GM12878 (cell line): ENCODE data around the gene EXOSC6. TPM values are rescaled to one million over a fixed set of nuclear protein-coding genes. Genes with fewer than 3 reads are reported as not detected.

Source experiments
- ATAC-seq: fragments of 200-7000 bp; cut with Tn5 transposase; 3 replicates; pipeline ENCODE4 v1.9.1; 2020; ENCODE audit warnings: mild to moderate bottlenecking, moderate library complexity
- BruUV-seq: library from RNA; stranded (reverse); fragments of 400-500 nt; replicated peaks from 2 replicates; lab custom pipeline; 2021; lab: Mats Ljungman, UMichigan
- CTCF ChIA-PET: fragments of 300-600 bp; sonication (Branson Sonifier 250); formaldehyde crosslinking; extraction: SDS; loops from one replicate; lab custom pipeline; 2021; ENCODE audit warnings: inconsistent platforms; lab: Yijun Ruan, JAX
- POLR2A ChIA-PET: fragments of 350-600 bp; formaldehyde crosslinking; extraction: SDS; loops from one replicate; lab custom pipeline; 2021; ENCODE audit warnings: inconsistent platforms; lab: Charles Lee
- RAD21 ChIA-PET: fragments of 300-600 bp; sonication (Branson Sonifier 250); formaldehyde crosslinking; loops from one replicate; lab custom pipeline; 2023; ENCODE audit warnings: antibody characterized with exemption; ENCODE audit not compliant: unreplicated experiment; lab: Charles Lee
- SMC1A ChIA-PET: fragments of 300-600 bp; sonication (Branson Sonifier 250); formaldehyde crosslinking; loops from one replicate; lab custom pipeline; 2023; ENCODE audit not compliant: unreplicated experiment, uncharacterized antibody; lab: Charles Lee
- DNase-seq: peaks from one replicate; pipeline ENCODE4 v3.0.0-alpha.2; 2011; ENCODE audit warnings: low read depth, low spot score
- FAIRE-seq: peaks from 3 replicates; lab custom pipeline; 2011; peaks lifted over from hg19 to GRCh38; lab: Jason Lieb, UNC
- H2AFZ ChIP-seq: 2 replicates; pipeline ENCODE4 v1.6.0; 2011; ENCODE audit warnings: low read depth, low read length, control low read depth; ENCODE audit not compliant: control insufficient read depth
- H3K27ac ChIP-seq: 2 replicates; pipeline ENCODE4 v1.5.1; 2011; ENCODE audit warnings: control low read depth; ENCODE audit not compliant: control insufficient read depth, insufficient read depth
- H3K27me3 ChIP-seq, 2 experiments: replicated peaks in 1 of 2; 2 replicates each; pipeline versions ENCODE4 v1.6.0 to v1.6.1; 2011; ENCODE audit warnings: low read length in 1 of 2; ENCODE audit not compliant: control insufficient read depth in 2 of 2, insufficient read depth in 2 of 2
- H3K36me3 ChIP-seq, 2 experiments: 2 replicates each; pipeline ENCODE4 v1.5.1; 2011; ENCODE audit warnings: low read length in 1 of 2; ENCODE audit not compliant: control insufficient read depth in 2 of 2, insufficient read depth in 2 of 2
- H3K4me1 ChIP-seq: 2 replicates; pipeline ENCODE4 v1.6.1; 2011; ENCODE audit warnings: mild to moderate bottlenecking, low read length, moderate library complexity, mixed read lengths; ENCODE audit not compliant: control insufficient read depth, insufficient read depth
- H3K4me2 ChIP-seq: 2 replicates; pipeline ENCODE4 v1.6.0; 2011; ENCODE audit warnings: control low read depth; ENCODE audit not compliant: control insufficient read depth, insufficient read depth
- H3K4me3 ChIP-seq: fragments of 200-600 bp; sonication (generic); 2 replicates; pipeline ENCODE4 v1.5.1; 2016
- H3K79me2 ChIP-seq: 2 replicates; pipeline ENCODE4 v1.6.0; 2011; ENCODE audit warnings: low read length; ENCODE audit not compliant: control insufficient read depth, insufficient read depth
- H3K9ac ChIP-seq: 2 replicates; pipeline ENCODE4 v1.8.0; 2011; ENCODE audit warnings: low read length, control low read depth, mixed read lengths; ENCODE audit not compliant: control insufficient read depth, insufficient read depth
- H3K9me3 ChIP-seq: replicated peaks from 3 replicates; pipeline ENCODE4 v1.5.1; 2011; ENCODE audit warnings: mild to moderate bottlenecking, low read length; ENCODE audit not compliant: control insufficient read depth, insufficient read depth
- H4K20me1 ChIP-seq: 2 replicates; pipeline ENCODE4 v1.6.0; 2011; ENCODE audit not compliant: control insufficient read depth, insufficient read depth
- ATF2 ChIP-seq: IDR thresholded peaks from 2 replicates; pipeline ENCODE4 v1.6.1; 2012; ENCODE audit warnings: low read length, inconsistent platforms
- BACH1 ChIP-seq: fragments of 450-650 bp; IDR thresholded peaks from 2 replicates; pipeline ENCODE4 v1.6.1; 2017; ENCODE audit warnings: mild to moderate bottlenecking, borderline replicate concordance
- BRCA1 ChIP-seq: IDR thresholded peaks from 2 replicates; pipeline ENCODE4 v1.6.1; 2011; ENCODE audit warnings: low read depth, low read length, improper control_type of control experiment
- CREB1 ChIP-seq: IDR thresholded peaks from 2 replicates; pipeline ENCODE4 v1.6.1; 2012; ENCODE audit warnings: low read depth, mild to moderate bottlenecking, inconsistent platforms
- EED ChIP-seq: sonication (generic); IDR thresholded peaks from 2 replicates; pipeline ENCODE4 v1.6.1; 2016; ENCODE audit warnings: antibody characterized with exemption, low read depth
- ELK1 ChIP-seq: IDR thresholded peaks from 2 replicates; pipeline ENCODE4 v1.6.1; 2012; ENCODE audit warnings: low read depth, low read length, improper control_type of control experiment
- JUNB ChIP-seq: IDR thresholded peaks from 2 replicates; pipeline ENCODE4 v1.6.1; 2016; ENCODE audit warnings: antibody characterized with exemption, mild to moderate bottlenecking
- MLLT1 ChIP-seq: fragments of 450-650 bp; IDR thresholded peaks from 2 replicates; pipeline ENCODE4 v1.6.1; 2016; ENCODE audit warnings: mild to moderate bottlenecking
- NR2C2 ChIP-seq: IDR thresholded peaks from 2 replicates; pipeline ENCODE4 v1.6.1; 2011; ENCODE audit warnings: borderline replicate concordance, low read depth; ENCODE audit not compliant: control insufficient read depth, insufficient read length
- PKNOX1 ChIP-seq: fragments of 450-650 bp; IDR thresholded peaks from 2 replicates; pipeline ENCODE4 v1.6.1; 2016; ENCODE audit warnings: mild to moderate bottlenecking
- PRDM15 ChIP-seq: fragments of 450-650 bp; formaldehyde crosslinking; IDR thresholded peaks from 2 replicates; pipeline ENCODE4 v1.4.0; 2020; ENCODE audit warnings: mild to moderate bottlenecking, moderate library complexity
- SMAD5 ChIP-seq: IDR thresholded peaks from 2 replicates; pipeline ENCODE4 v1.6.1; 2016; ENCODE audit warnings: antibody characterized with exemption, low read depth
- WGBS: methylation state at CpG from one replicate; pipeline ENCODE4 v1.1.6; 2016; ENCODE audit warnings: low lambda C conversion rate; ENCODE audit not compliant: insufficient replicate concordance, insufficient coverage; ENCODE audit errors: missing lambda C conversion rate; 5-methylcytosine and 5-hydroxymethylcytosine counted together
- in situ Hi-C: fragments of 300-500 bp; cut with MboI; formaldehyde crosslinking; loops from 9 replicates; pipeline ENCODE4 v1.14.3; 2018; ENCODE audit warnings: mixed read lengths
- intact Hi-C: fragments of 100-400 bp; cut with micrococcal nuclease; formaldehyde crosslinking; loops from one replicate; pipeline ENCODE4 v1.14.2; 2022; ENCODE audit not compliant: unreplicated experiment
- polyA plus RNA-seq, 11 experiments: library from polyadenylated mRNA; depleted of rRNA in 4 of 11; unstranded in 6 of 11; stranded (reverse) in 5 of 11; fragments of >200 nt; fragmentation: Nextera tagmentation in 4 of 11; fragmentation: Illumina TruSeq in 1 of 11; extraction: Ambion mirVana in 4 of 11; extraction: Trizol in 1 of 11; gene quantifications; 1 replicate in 1 of 11; 2 replicates in 10 of 11; pipeline versions ENCODE4 v1.2.1 to v1.2.3, GENCODE V29; 2011 to 2016; ENCODE audit warnings: inconsistent platforms in 2 of 11, missing spikeins in 2 of 11, low read depth in 1 of 11
- total RNA-seq, 4 experiments: library from RNA; depleted of rRNA in 3 of 4; stranded (reverse); fragments of >200 nt in 3 of 4; fragmentation: Illumina TruSeq in 1 of 4; extraction: Trizol in 1 of 4; gene quantifications; 2 replicates each; pipeline versions ENCODE4 v1.2.1 to v1.2.3, GENCODE V29; 2013 to 2021

The EXOSC6 gene
- total and polyA plus RNA-seq, 10 of the 15 experiments (the other 5 are each of a cell fraction or from before 2014, with no cell fraction given) = 8.2 to 27.5 (median 14.5) TPM

- 0 out of 4 replicates have a peak, but pooled peaks cover 0 to 3% of the 10 kb centered on the region in 2 experiments for H3K36me3 ChIP-seq
- in situ Hi-C loops = no loop called here
- no peaks in the 10 kb centered on the region for H3K27me3 ChIP-seq
- H4K20me1 ChIP-seq = no peaks in the 10 kb centered on the region
- BruUV-seq = TSS peak; percentile 68
- DNase-seq = no peak
- H3K4me3 ChIP-seq = peak within 1 kb of the TSS; percentile 98
- POLR2A ChIA-PET = interaction anchor here (1.1 to 3.8 kb wide), 4 partner anchors 9 to 47 kb away, joined by 4 to 28 read pairs (median 7); partner anchors contain the start of genes AARS1 and DDX19A
- FAIRE-seq = peak; percentile 70
- intact Hi-C loops = no loop called here
- CTCF ChIA-PET = interaction anchor here (0.6 to 2.5 kb wide), 10 partner anchors 8 to 315 kb away, joined by 3 to 9 read pairs (median 6); partner anchors contain the start of genes AARS1, DDX19A and EXOSC6
- peak within 1 kb of the TSS; percentile 98 for H2AFZ ChIP-seq
- peaks cover 30% of the 10 kb centered on the region for H3K79me2 ChIP-seq
- peak within 1 kb of the TSS; percentile 93 for H3K27ac ChIP-seq
- H3K4me2 ChIP-seq = peak within 1 kb of the TSS; percentile 94
- RAD21 ChIA-PET = interaction anchor here (0.8 to 2.0 kb wide), 4 partner anchors 10 to 284 kb away, joined by 3 to 6 read pairs (median 4); partner anchors contain the start of genes AARS1 and DDX19A
- SMC1A ChIA-PET = interaction anchor here (0.6 to 3.1 kb wide), 7 partner anchors 8 to 224 kb away, joined by 3 to 17 read pairs (median 4); partner anchors contain the start of genes AARS1, COG4, DDX19A and SF3B3
- H3K4me1 ChIP-seq = peaks cover 7% of the 10 kb centered on the region
- WGBS = 1% methylated on average over 37 of the region's 37 CpGs
- peaks cover 6% of the 10 kb centered on the region; the same call in 1 of the 3 replicates for H3K9me3 ChIP-seq
- ATAC-seq = peak; percentile 98
- H3K9ac ChIP-seq = peak within 1 kb of the TSS; percentile 97
- TF ChIP-seq JUNB = no peak
- no peak for TF ChIP-seq ATF2
- peak; percentile 79; the same call in 1 of the 2 replicates for TF ChIP-seq BACH1
- TF ChIP-seq PKNOX1 = peak; percentile 55
- peak; percentile 51; the same call in 1 of the 2 replicates for TF ChIP-seq SMAD5
- peak; percentile 64; the same call in 1 of the 2 replicates for TF ChIP-seq MLLT1
- peak; percentile 96 for TF ChIP-seq CREB1
- TF ChIP-seq ELK1 = peak; percentile 97
- TF ChIP-seq NR2C2 = no peak
- no peak for TF ChIP-seq BRCA1
- no peak for TF ChIP-seq PRDM15 (CRISPR knock-in tag)
- 0 out of 2 replicates have a peak, but pooled peaks have one; percentile 39 for TF ChIP-seq EED
These were observed 47.5 kb upstream of the EXOSC6 start, which contains the start of gene DDX19B for GRCh38 chr16:70298988-70299938. DDX19B (plus strand) TSS chr16:70299186; CDS start chr16:70299298, 112 bp downstream.
